OCI-LY3 (cell line): ENCODE measurements around the gene GPR84.

Experiments
- H2AFZ ChIP-seq: fragments of 200-600, 300-600 bp; shearing (Covaris generic); 2 replicates; pipeline ENCODE4 v1.6.0; 2014; ENCODE audit warnings: antibody characterized with exemption, low read depth, low read length
- H3K27ac ChIP-seq: fragments of 200-600, 300-600 bp; sonication (generic); 2 replicates; pipeline ENCODE4 v1.5.1; 2014; ENCODE audit warnings: mild to moderate bottlenecking, low read length, moderate library complexity, mixed read lengths
- H3K27me3 ChIP-seq: fragments of 200-600, 300-600 bp; sonication (generic); 2 replicates; pipeline ENCODE4 v1.6.1; 2014; ENCODE audit warnings: low read depth, low read length, mixed read lengths
- H3K36me3 ChIP-seq: fragments of 200-600, 300-600 bp; sonication (generic); replicated peaks from 2 replicates; pipeline ENCODE3; 2014; ENCODE audit warnings: low read depth, low read length, mixed read lengths
- H3K4me1 ChIP-seq: fragments of 300-600, 200-600 bp; sonication (generic); 2 replicates; pipeline ENCODE4 v1.6.1; 2014; ENCODE audit warnings: low read length, mixed read lengths
- H3K4me2 ChIP-seq: fragments of 200-600, 300-600 bp; sonication (generic); 2 replicates; pipeline ENCODE4 v1.6.1; 2014; ENCODE audit warnings: low read length, mixed read lengths
- H3K4me3 ChIP-seq: fragments of 300-600, 200-600 bp; sonication (generic); 2 replicates; pipeline ENCODE4 v1.5.1; 2014; ENCODE audit warnings: antibody characterized with exemption, mild to moderate bottlenecking, low read length, moderate library complexity
- H3K79me2 ChIP-seq: fragments of 300-600, 200-600 bp; shearing (Covaris generic); 2 replicates; pipeline ENCODE4 v1.6.1; 2014; ENCODE audit warnings: mild to moderate bottlenecking, low read length, mixed read lengths
- H3K9ac ChIP-seq: fragments of 300-600, 200-600 bp; shearing (Covaris generic); 2 replicates; pipeline ENCODE4 v1.6.0; 2014; ENCODE audit warnings: mild to moderate bottlenecking, low read length, moderate library complexity
- H3K9me3 ChIP-seq: fragments of 200-600, 300-600 bp; shearing (Covaris generic); 2 replicates; pipeline ENCODE4 v1.6.1; 2014; ENCODE audit warnings: low read length, mixed read lengths; ENCODE audit not compliant: insufficient read depth
- H4K20me1 ChIP-seq: fragments of 200-600, 300-600 bp; sonication (generic); 2 replicates; pipeline ENCODE4 v1.6.1; 2016; ENCODE audit warnings: low read length, mixed read lengths; ENCODE audit not compliant: insufficient read depth
- EZH2phosphoT487 ChIP-seq: fragments of 200-600 bp; shearing (Covaris generic); IDR thresholded peaks from 2 replicates; pipeline ENCODE4 v1.6.1; 2018; ENCODE audit warnings: antibody characterized with exemption, mixed run types, low read depth
- TF ChIP-seq, protein P1 (sequence below): fragments of 200-600, 300-600 bp; sonication (generic); IDR thresholded peaks from 2 replicates; pipeline ENCODE4 v1.5.1; 2014; ENCODE audit warnings: antibody characterized with exemption, low read length, low read depth

Gene GPR84

DNA sequence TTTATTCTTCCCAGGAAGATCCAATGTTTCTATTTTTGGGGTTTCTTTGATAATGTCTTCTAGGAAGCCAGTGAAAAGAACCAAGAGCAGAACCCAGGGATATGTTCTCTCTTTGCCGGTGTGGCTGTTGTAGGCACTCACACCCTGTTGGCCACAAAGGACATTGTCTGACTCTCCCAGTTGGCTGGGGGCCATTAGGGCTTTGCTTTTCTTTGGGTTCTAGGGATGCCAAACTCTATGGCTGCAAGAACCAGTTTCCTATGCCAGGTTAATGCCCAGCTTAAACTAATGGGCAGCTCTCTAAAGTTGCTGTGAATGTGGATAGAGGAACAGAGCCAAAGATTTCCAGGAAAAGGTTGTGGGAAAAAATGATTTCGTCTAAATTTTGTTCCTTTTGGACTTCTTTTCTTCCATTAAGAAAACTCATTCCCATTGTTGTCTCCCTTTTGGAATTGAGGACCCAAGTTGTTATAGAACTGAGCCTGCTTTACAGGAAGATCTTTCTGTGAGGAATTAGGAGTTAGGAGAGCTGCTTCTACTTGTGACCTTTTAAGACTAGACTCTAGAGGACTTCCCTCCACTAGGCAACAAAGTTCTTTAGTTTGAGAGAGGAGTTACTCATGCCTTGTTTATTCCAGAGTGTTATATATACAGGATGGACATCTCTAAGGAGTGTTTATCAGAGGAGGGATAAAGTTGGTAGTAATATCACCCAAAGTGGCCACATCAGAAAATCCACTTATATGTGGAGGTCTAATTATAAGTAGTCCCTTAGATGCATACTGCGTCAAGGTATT, 26.2 kb downstream of the GPR84 start:
- Histone ChIP-seq H3K9me3 (no peaks in the 10 kb centered on the region), H3K79me2 (peaks cover 7% of the 10 kb centered on the region), H4K20me1 (peaks cover 16% of the 10 kb centered on the region; the same call in 1 of the 2 replicates), H3K36me3 (peaks cover 13% of the 10 kb centered on the region), H2AFZ (no peak overlapping the region), H3K27ac (no peak overlapping the region), H3K4me1 (no peaks in the 10 kb centered on the region), H3K27me3 (no peaks in the 10 kb centered on the region), H3K4me2 (no peak overlapping the region), H3K9ac (no peak overlapping the region), H3K4me3 (no peak overlapping the region)
- no peak for TF ChIP-seq EZH2phosphoT487
- TF ChIP-seq, protein P1, sequence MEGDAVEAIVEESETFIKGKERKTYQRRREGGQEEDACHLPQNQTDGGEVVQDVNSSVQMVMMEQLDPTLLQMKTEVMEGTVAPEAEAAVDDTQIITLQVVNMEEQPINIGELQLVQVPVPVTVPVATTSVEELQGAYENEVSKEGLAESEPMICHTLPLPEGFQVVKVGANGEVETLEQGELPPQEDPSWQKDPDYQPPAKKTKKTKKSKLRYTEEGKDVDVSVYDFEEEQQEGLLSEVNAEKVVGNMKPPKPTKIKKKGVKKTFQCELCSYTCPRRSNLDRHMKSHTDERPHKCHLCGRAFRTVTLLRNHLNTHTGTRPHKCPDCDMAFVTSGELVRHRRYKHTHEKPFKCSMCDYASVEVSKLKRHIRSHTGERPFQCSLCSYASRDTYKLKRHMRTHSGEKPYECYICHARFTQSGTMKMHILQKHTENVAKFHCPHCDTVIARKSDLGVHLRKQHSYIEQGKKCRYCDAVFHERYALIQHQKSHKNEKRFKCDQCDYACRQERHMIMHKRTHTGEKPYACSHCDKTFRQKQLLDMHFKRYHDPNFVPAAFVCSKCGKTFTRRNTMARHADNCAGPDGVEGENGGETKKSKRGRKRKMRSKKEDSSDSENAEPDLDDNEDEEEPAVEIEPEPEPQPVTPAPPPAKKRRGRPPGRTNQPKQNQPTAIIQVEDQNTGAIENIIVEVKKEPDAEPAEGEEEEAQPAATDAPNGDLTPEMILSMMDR = no peak

DNA sequence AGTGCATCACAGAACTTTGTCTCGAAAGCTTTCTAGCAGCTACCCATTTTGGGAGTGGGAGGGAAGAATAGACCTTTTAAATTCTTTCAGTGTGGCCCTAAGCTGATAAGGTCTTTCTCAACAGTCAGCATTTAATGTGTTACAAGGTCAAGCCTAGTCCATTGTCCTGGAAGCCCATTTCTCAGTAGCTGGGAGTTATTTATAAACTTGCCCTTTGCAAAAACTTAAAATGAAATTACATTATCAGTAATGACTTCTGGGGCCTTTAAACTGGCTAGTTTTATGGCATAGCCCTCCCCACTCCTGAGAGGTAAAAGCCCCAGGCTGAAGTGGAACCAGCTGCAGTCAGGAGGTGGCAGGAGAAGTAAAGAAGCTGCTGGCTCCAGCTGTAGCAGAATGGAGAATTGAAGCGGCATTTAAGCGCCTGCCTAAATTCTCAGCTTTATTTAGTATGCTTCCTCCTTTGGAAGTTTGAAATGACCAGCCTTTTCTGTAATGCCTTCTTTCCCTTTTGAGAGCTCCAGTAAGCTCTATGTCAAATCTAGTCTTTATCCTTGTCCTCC, 26.9 kb downstream of the GPR84 start:
- no peak overlapping the region for H3K9ac ChIP-seq
- H3K4me1 ChIP-seq = no peaks in the 10 kb centered on the region
- H3K27ac ChIP-seq = no peak overlapping the region
- TF ChIP-seq, protein P1 = no peak
- no peak for TF ChIP-seq EZH2phosphoT487
- no peak overlapping the region for H3K4me3 ChIP-seq
- no peak overlapping the region for H2AFZ ChIP-seq
- H3K79me2 ChIP-seq = peaks cover 7% of the 10 kb centered on the region
- peaks cover 16% of the 10 kb centered on the region; the same call in 1 of the 2 replicates for H4K20me1 ChIP-seq
- no peak overlapping the region for H3K4me2 ChIP-seq
- no peaks in the 10 kb centered on the region for H3K9me3 ChIP-seq
- H3K27me3 ChIP-seq = no peaks in the 10 kb centered on the region
- H3K36me3 ChIP-seq = peaks cover 8% of the 10 kb centered on the region

DNA sequence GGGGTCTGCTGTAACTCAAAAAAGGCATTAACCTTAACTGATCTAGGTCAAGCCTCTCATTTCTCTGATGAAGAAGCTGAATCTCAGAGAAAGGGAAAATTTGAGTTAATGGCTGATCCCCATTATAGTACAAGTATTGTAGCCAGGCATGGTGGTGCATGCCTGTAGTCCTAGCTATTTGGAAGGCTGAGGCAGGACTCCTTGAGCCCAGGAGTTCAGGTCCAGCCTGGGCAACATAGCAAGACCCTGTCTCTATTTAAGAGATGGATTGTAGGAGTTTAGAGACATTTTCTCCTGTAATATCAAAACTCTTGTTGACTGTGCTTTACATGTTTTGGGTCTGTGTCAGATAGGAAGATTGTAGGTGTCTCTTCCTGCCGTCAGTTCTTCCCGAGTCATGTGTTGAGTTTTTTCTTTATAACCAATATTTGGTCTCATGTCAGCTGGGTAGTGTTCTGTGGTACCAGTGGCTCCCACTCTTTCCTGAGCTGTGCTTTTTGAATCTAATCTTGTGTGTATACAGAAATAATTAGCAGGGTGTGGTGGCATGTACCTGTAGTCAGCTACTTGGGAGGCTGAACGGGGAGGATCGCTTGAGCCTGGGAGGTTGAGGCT, 30.8 kb downstream of the GPR84 start:
- TF ChIP-seq, protein P1 = no peak
- TF ChIP-seq EZH2phosphoT487 = no peak
- Histone ChIP-seq H3K27me3 (no peaks in the 10 kb centered on the region), H3K36me3 (no peaks in the 10 kb centered on the region), H3K79me2 (peaks cover 22% of the 10 kb centered on the region), H3K27ac (no peak overlapping the region), H3K9me3 (no peaks in the 10 kb centered on the region), H3K4me1 (no peaks in the 10 kb centered on the region), H3K9ac (no peak overlapping the region), H4K20me1 (peaks cover 13% of the 10 kb centered on the region; the same call in 1 of the 2 replicates), H3K4me2 (no peak overlapping the region), H2AFZ (no peak overlapping the region), H3K4me3 (no peak overlapping the region)

DNA sequence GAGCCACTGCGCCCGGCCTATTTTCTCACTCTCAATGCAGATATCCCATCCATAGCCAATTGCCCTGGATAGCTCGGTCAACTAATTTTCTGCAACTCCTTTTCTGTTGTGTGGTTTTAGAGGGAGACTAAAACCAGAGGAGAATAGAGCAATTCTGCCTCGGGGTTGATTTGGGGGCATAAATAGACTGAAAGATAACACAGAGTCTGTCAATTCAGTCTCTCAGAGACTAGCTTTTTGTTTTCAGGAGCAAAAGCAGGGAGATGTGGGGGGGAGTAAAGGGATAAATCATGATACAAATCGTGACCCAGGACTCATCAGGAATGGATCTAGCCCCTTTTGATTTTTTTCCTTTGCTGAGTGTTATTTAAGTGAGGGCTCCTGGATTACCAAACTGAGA, 32.8 kb downstream of the GPR84 start:
- Histone ChIP-seq H2AFZ (no peak overlapping the region), H3K27ac (no peak overlapping the region), H3K79me2 (peaks cover 31% of the 10 kb centered on the region), H3K4me3 (no peak overlapping the region), H3K36me3 (no peaks in the 10 kb centered on the region), H3K27me3 (no peaks in the 10 kb centered on the region), H3K9ac (no peak overlapping the region), H4K20me1 (peaks cover 6% of the 10 kb centered on the region; the same call in 1 of the 2 replicates), H3K9me3 (no peaks in the 10 kb centered on the region), H3K4me2 (no peak overlapping the region), H3K4me1 (0 out of 2 replicates have a peak, but pooled peaks cover 1% of the 10 kb centered on the region)
- TF ChIP-seq, protein P1 = no peak
- TF ChIP-seq EZH2phosphoT487 = no peak
